Sigmoid colon (tissue), 7 donors: Measurements from ENCODE around the gene ACSS3. TPM values are rescaled to one million over a fixed set of nuclear protein-coding genes. Genes with fewer than 3 reads are reported as not detected.
"Not testable (repeated sequence)": the region's sequence is repeated elsewhere in the genome, so short reads cannot be mapped to it uniquely, and the experiment has no call there.

Experiments used
- DNase-seq: peaks from one replicate; pipeline ENCODE4 v3.0.0-alpha.2; 2019
- H3K27ac ChIP-seq, 4 donors: fragments of 200-600 bp; sonication (generic); one replicate each; pipeline ENCODE4 v1.5.1; 2016 to 2019; ENCODE audit warnings: mild to moderate bottlenecking in 1 of 4
- H3K27me3 ChIP-seq, 3 donors: fragments of 200-600 bp; sonication (generic); one replicate each; pipeline ENCODE4 v1.5.1; 2019; ENCODE audit warnings: mild to moderate bottlenecking in 1 of 3
- H3K36me3 ChIP-seq, 4 donors: fragments of 200-600 bp; sonication (generic); one replicate each; pipeline ENCODE4 v1.5.1; 2016 to 2019
- H3K4me1 ChIP-seq, 4 donors: fragments of 200-600 bp; sonication (generic); one replicate each; pipeline ENCODE4 v1.5.1; 2017 to 2019
- H3K4me3 ChIP-seq, 4 donors: fragments of 200-600 bp; sonication (generic); one replicate each; pipeline ENCODE4 v1.5.1; 2017 to 2019; ENCODE audit warnings: mild to moderate bottlenecking in 2 of 4, moderate library complexity in 1 of 4
- H3K9me3 ChIP-seq, 4 donors: fragments of 200-600 bp in 3 of 4; sonication (generic) in 3 of 4; one replicate each; pipeline versions ENCODE4 v1.5.1 to v1.6.1; 2013 to 2019
- CTCF ChIP-seq, 4 experiments: fragments of 450-650 bp in 3 of 4; fragments of 200-600 bp in 1 of 4; IDR thresholded peaks; one replicate each; pipeline ENCODE4 v1.5.1; 2016 to 2019; ENCODE audit warnings: antibody characterized with exemption in 4 of 4, mild to moderate bottlenecking in 3 of 4, moderate library complexity in 2 of 4
- EP300 ChIP-seq, 4 donors: sonication (generic); formaldehyde crosslinking; IDR thresholded peaks; one replicate each; pipeline ENCODE4 v1.6.1; 2017; ENCODE audit warnings: antibody characterized with exemption in 4 of 4
- POLR2A ChIP-seq, 2 donors: fragments of 450-650 bp; IDR thresholded peaks; one replicate each; pipeline ENCODE4 v1.6.1; 2016; ENCODE audit warnings: antibody characterized with exemption in 2 of 2, mild to moderate bottlenecking in 2 of 2, moderate library complexity in 2 of 2
- POLR2AphosphoS5 ChIP-seq, 4 donors: sonication (generic); formaldehyde crosslinking; IDR thresholded peaks; one replicate each; pipeline ENCODE4 v1.6.1; 2017; ENCODE audit warnings: antibody characterized with exemption in 4 of 4
- WGBS, 2 donors: extraction: QIAGEN DNeasy Blood & Tissue Kit; methylation state at CpG; one replicate each; pipeline ENCODE4 v1.1.7; 2013; 5-methylcytosine and 5-hydroxymethylcytosine counted together
- intact Hi-C: fragments of 100-400 bp; cut with DNase I; formaldehyde crosslinking; loops from one replicate; pipeline ENCODE4 v1.15.1; 2023
- polyA plus RNA-seq, 3 donors: library from polyadenylated mRNA; stranded (reverse); fragments of 200-250 nt; gene quantifications; one replicate each; pipeline ENCODE4 v1.2.3, GENCODE V29; 2013
- total RNA-seq, 4 donors: library from RNA; depleted of rRNA; stranded (reverse); fragments of >200 nt; gene quantifications; one replicate each; pipeline ENCODE4 v1.1.0, GENCODE V29; 2016
- donor health status: healthy with polysubstance abuse.
- donor health status: Bipolar disorder and iron deficiency.
- donor health status: healthy.

Gene ACSS3
- total and polyA plus RNA-seq, 7 donors, result 0.46 to 26.7 (median 9.9) TPM

GRCh38 chr12:81187686-81188085 lies 109.8 kb downstream of the ACSS3 start:
- Histone ChIP-seq H3K36me3 (no peaks in the 10 kb centered on the region), H3K4me1 (no peaks in the 10 kb centered on the region), H3K9me3 (peaks cover 0 to 4% (median 0%) of the 10 kb centered on the region in 4 donors), H3K27me3 (no peaks in the 10 kb centered on the region), H3K4me3 (no peak overlapping the region), H3K27ac (no peak overlapping the region)
- no peak for DNase-seq
- WGBS, 2 donors, result 96 to 97% methylated on average over 1 of the region's 1 CpG
- no peak for TF ChIP-seq CTCF (IDR thresholded peaks at IDR 0.05)
- no peak for TF ChIP-seq POLR2AphosphoS5 (IDR thresholded peaks at IDR 0.05)
- TF ChIP-seq EP300 (IDR thresholded peaks at IDR 0.05), result no peak
- TF ChIP-seq POLR2A (IDR thresholded peaks at IDR 0.05), result no peak
- intact Hi-C loops, result no loop called here

GRCh38 chr12:81196595-81196994 lies 118.7 kb downstream of the ACSS3 start:
- no peak for DNase-seq
- H3K27me3 ChIP-seq, result no peaks in the 10 kb centered on the region
- intact Hi-C loops, result no loop called here
- no peak overlapping the region for H3K4me3 ChIP-seq
- H3K9me3 ChIP-seq, result no peaks in the 10 kb centered on the region
- TF ChIP-seq CTCF (IDR thresholded peaks at IDR 0.05) (no peak), EP300 (IDR thresholded peaks at IDR 0.05) (no peak), POLR2AphosphoS5 (IDR thresholded peaks at IDR 0.05) (no peak), POLR2A (IDR thresholded peaks at IDR 0.05) (no peak)
- 94 to 95% methylated on average over 3 of the region's 3 CpGs for WGBS, 2 donors
- no peak overlapping the region for H3K27ac ChIP-seq
- no peaks in the 10 kb centered on the region for H3K36me3 ChIP-seq
- no peaks in the 10 kb centered on the region for H3K4me1 ChIP-seq

- H3K9me3 ChIP-seq, DNase-seq, H3K36me3 ChIP-seq, H3K4me3 ChIP-seq, H3K4me1 ChIP-seq, intact Hi-C loops, H3K27me3 ChIP-seq, H3K27ac ChIP-seq: not testable (repeated sequence)
- 75 to 90% methylated on average over 6 of the region's 6 CpGs for WGBS, 2 donors
Observed at GRCh38 chr12:81200561-81200960, 122.7 kb downstream of the ACSS3 start.

- no peaks in the 10 kb centered on the region for H3K9me3 ChIP-seq
- intact Hi-C loops, result no loop called here
- H3K4me3 ChIP-seq, result no peak overlapping the region
- TF ChIP-seq POLR2AphosphoS5 (IDR thresholded peaks at IDR 0.05), result no peak
- 5 to 33% methylated on average over 3 of the region's 3 CpGs for WGBS, 2 donors
- H3K27ac ChIP-seq, result no peak overlapping the region
- peaks cover 0 to 9% (median 2%) of the 10 kb centered on the region in 4 donors for H3K4me1 ChIP-seq
- no peaks in the 10 kb centered on the region for H3K36me3 ChIP-seq
- H3K27me3 ChIP-seq, result no peaks in the 10 kb centered on the region
- DNase-seq, result no peak
Observed at GRCh38 chr12:81203671-81204204, 125.9 kb downstream of the ACSS3 start.

GRCh38 chr12:81205416-81205815 lies 127.5 kb downstream of the ACSS3 start:
- H3K4me3 ChIP-seq, result no peak overlapping the region
- H3K27ac ChIP-seq, result no peak overlapping the region
- no peak for DNase-seq
- TF ChIP-seq CTCF (IDR thresholded peaks at IDR 0.05) (no peak), EP300 (IDR thresholded peaks at IDR 0.05) (no peak), POLR2AphosphoS5 (IDR thresholded peaks at IDR 0.05) (no peak), POLR2A (IDR thresholded peaks at IDR 0.05) (no peak)
- no peaks in the 10 kb centered on the region for H3K27me3 ChIP-seq
- intact Hi-C loops, result no loop called here
- H3K36me3 ChIP-seq, result no peaks in the 10 kb centered on the region
- H3K4me1 ChIP-seq, result peaks cover 0 to 21% (median 11%) of the 10 kb centered on the region in 4 donors
- no peaks in the 10 kb centered on the region for H3K9me3 ChIP-seq
- WGBS, 2 donors, result 18 to 57% methylated on average over 1 of the region's 1 CpG

- H3K27me3 ChIP-seq, result no peaks in the 10 kb centered on the region
- intact Hi-C loops, result no loop called here
- H3K27ac ChIP-seq, result no peak overlapping the region
- H3K4me1 ChIP-seq, result peaks cover 0 to 21% (median 11%) of the 10 kb centered on the region in 4 donors
- no peak overlapping the region for H3K4me3 ChIP-seq
- H3K36me3 ChIP-seq, result no peaks in the 10 kb centered on the region
- no peaks in the 10 kb centered on the region for H3K9me3 ChIP-seq
- TF ChIP-seq EP300 (IDR thresholded peaks at IDR 0.05) (no peak), POLR2A (IDR thresholded peaks at IDR 0.05) (no peak), CTCF (IDR thresholded peaks at IDR 0.05) (no peak), POLR2AphosphoS5 (IDR thresholded peaks at IDR 0.05) (no peak)
- DNase-seq, result no peak
- 78 to 91% methylated on average over 2 of the region's 2 CpGs for WGBS, 2 donors
Observed at GRCh38 chr12:81206429-81206828, 128.6 kb downstream of the ACSS3 start.
